Fibroblast of the conjunctiva (primary cell): Measurements from ENCODE around the gene PPDPF.
"Not testable (repeated sequence)": the region's sequence is repeated elsewhere in the genome, so short reads cannot be mapped to it uniquely, and the experiment has no call there.

Experiments used
- DNase-seq: peaks from one replicate; pipeline ENCODE4 v3.0.0-alpha.2; 2010; ENCODE audit warnings: low read depth

The PPDPF gene

DNA sequence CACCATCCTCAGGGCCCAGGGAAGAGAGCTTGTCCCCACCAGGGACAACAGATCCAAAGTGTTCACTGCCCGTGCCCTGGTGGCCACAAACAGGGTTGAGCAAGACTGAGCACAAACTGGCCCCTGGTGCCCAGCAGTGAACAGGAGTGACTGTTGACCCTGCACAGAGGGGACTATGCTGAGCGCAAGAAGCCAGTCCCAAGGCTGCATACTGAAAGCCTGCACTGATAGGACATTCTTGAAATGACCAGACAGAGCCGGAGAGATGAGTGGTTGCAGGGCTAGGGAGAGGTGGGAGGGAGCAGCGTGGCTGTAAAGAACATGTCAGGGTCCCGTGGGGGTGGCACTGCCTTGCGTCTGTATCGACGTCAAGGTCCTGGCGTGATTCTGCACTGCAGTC lies 30.5 kb downstream of the PPDPF start:
- no peak for DNase-seq

DNA sequence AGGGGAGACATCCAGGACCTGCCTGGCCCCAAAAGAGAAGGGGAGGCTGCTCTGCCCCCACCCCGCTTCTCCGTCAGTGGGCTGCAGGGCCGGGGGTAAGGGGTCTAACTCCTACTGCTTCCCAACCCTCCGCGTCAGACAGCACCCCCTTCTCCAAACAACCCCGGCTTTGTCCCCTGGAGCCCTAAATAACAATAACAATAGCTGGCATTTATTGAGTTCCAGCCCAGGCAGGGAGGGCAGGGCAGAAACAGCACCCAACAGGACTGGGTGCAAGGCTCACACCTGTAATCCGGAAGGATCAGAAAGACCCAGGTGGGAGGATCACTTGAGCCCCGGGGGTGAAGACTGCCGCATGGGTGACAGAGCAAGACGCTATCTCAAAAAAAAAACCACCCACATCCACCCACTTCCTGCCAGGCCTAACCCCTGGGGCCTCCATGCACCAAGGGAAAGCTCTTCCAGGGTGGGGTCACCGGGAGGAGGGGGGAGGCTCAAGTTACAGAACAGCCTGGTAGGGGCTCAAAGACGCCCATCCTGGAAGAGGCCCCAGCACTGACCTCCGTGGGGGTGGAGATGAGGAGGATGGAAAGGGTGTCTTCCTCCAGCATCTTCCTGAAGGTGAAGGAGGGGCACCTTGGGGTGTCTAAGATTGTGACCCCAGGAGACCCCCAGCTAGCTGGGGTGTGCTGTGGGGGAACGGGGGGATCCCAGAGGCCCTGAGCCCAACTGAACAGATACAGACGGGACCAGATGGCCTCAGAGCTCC lies 32.1 kb downstream of the PPDPF start:
- DNase-seq = no peak

DNA sequence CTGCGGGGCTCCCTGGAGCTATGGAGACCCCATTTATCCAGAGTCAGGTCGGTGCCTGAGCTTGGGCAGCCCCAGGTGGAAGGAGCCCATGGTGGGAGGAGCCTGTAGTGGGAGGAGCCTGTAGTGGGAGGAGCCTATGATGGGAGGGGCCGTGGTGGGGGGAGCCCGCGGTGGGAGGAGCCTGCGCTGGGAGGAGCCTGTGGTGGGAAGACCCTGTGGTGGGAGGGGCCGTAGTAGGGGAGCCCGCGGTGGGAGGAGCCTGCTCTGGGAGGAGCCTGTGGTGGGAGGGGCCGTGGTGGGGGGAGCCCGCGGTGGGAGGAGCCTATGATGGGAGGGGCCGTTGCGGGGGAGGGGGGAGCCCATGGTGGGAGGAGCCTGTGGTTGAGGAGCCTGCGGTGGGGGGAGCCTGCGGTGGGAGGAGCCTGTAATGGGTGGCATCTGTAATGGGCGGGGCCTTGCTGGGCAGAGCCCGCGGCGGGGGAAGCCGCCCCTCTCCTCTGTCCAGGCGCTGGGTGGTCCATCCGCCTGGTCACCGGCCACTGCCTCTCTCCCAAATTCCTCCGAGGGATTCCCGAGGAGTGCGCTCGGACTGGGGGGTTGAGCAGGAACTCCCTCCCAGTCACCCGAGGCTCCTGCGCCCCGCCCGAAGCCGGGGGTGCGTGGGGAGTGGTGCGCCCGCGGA lies 32.8 kb downstream of the PPDPF start:
- peak; percentile 69 for DNase-seq

DNA sequence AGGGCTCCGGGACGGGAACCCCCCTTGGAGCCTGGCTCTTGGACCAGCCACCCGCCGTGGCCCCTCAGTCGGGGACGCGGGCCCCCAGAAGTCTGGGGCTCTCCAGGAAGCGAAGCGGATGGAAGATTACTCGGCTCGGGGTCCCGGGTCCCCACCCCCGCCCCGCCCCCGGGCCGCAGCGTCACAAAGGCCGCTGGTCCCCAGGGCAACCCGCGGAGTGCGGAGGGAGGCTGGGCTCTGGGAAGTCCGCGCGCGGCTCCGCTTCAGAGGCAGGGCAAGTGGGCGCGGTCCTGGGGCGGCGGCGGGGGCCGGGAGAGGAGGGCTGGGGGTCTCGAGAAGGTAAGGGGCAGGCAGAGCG lies 33.3 kb downstream of the PPDPF start, which contains the start of gene FNDC11:
Gene FNDC11 (plus strand): TSS at position 227 of the 358 bp plus-strand sequence. CDS start 1,505 bp downstream, outside the sequence.
- DNase-seq = no peak

DNA sequence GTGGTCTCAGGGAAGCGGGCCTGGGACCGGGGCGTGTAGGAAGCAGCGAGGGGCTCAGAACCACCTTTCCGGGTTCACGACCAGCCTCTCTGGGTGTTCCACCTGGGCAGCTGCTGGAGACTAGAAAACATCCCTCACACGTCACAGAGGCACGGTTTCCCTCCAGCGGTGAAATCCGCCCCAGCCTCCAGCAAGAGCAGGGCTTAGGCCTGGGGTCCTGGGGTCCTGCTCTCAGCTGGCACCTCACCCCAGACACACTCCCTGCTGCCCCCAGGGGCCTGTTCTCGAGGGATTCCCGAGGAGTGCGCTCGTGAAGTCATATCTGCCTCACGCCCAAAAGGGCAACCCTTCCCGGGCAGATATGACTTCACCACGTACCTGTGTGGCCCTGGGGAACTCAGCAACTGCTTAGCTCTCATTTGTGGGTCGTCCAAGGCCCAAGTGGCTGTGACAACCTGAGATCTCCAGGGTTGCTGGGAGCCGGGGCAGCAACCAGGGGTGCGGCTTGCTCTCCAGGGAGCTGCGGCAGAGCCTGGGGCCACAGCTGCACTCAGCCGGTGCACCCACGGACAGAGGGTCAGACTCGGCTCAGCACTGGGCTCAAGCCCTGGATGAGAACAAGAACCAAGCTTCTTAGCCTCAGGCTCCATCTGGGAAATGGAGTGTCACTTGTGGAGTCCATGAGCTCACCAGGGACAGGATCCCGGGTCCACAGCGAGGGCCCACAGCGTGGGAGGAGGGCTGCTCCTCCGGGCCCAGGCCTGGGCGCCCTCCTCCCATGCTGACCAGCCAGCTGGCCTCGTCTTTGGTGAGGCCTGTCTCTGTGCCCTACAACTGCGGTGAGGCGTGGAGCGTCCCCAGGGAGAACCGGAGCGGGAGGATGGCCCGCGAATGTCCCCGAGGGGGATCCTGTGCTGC lies 34.1 kb downstream of the PPDPF start:
- no peak for DNase-seq

DNA sequence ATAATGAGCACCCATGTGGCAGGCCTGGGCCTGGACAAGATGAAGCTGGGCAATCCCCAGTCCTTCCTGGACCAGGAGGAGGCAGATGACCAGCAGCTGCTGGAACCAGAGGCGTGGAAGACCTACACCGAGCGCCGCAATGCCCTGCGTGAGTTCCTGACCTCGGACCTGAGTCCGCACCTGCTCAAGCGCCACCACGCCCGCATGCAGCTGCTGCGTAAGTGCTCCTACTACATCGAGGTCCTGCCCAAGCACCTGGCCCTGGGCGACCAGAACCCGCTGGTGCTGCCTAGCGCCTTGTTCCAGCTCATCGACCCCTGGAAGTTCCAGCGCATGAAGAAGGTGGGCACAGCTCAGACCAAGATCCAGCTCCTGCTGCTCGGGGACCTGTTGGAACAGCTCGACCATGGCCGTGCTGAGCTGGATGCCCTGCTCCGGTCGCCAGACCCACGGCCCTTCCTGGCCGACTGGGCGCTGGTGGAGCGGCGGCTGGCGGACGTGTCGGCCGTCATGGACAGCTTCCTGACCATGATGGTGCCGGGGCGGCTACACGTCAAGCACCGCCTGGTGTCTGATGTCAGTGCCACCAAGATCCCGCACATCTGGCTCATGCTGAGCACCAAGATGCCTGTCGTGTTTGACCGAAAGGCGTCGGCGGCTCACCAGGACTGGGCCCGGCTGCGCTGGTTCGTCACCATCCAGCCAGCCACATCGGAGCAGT lies 35.3 kb downstream of the PPDPF start:
- DNase-seq = no peak

DNA sequence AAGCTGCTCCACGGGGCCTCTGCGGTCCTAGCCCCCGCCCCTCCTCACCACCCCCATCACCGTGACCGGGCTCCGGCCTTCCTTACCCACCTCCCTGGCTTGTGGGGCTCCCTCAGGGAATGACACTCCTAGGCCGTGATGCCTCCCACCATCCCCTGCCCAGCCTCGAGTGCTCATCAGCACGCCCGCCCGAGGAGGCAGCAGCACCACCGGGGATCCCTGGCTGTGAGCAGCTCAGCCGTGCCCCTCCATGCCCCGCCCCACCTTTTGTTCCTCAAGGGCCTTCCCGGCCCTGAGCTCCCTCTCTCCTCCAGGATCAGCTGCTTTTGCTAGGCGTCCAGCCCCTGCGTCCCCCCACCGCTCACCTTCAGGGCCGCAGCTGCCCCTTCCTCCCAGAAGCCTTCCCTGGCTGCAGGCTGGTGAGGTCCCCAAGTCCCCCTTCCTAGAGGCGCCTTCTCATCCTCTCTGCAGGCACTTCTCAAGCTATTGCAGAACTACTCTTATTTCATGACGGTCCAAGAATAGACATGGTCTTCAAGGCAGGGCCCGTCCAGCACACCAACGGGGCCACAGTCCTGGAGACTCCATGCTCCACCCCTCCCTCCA lies 36.4 kb downstream of the PPDPF start:
- DNase-seq = no peak

DNA sequence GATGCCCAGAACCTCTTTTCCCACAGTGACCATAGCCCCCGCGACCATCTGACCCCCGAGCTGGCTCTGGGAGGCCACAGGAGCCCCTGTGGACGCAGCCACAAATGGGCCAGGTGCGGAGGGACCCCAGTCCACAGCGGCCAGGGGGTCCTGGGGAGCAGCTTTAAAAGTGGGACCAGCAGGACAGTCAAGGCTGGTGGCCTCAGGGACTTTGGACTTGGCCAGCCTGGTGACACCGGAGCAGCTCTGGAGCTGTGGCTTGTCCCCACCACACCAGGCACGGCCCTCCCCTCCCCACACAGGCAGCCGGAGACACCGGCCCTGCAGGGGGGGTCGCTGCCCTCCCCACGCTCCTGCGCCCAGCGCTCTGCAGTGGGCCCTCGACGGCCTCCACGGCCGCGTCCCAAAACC lies 36.9 kb downstream of the PPDPF start:
- no peak for DNase-seq

DNA sequence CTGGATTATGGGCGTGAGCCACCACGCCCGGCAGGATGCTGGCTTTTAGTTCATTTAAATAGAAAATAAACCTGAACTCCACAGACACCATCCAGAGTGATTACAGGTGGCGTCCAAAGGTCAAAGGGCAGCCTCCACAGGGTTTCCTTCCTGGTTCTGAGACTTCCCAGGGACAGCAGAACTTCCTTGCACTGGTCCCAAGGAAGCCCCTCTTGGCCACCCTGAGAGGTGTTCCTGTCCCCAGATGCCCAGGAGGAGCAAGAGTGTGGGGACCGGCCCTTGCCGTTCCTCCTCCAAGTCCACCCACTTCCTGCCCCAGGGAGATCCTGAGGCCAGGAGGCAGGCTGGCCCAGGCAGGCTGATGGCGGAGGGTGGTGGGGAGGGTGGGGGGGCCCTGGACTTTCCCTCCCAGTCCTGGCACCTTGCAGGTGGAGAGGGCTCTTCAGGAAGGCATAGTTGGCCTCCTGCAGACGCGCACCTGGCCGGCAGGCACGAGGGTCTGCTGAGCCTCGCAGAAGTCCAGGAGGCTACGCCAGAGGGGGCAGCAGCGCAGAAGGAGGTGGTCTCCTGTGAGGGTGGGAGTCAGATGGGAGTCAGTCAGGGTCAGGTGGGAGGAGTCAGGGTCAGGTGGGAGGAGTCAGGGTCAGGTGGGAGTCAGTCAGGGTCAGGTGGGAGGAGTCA lies 38.4 kb downstream of the PPDPF start:
- DNase-seq = no peak

DNA sequence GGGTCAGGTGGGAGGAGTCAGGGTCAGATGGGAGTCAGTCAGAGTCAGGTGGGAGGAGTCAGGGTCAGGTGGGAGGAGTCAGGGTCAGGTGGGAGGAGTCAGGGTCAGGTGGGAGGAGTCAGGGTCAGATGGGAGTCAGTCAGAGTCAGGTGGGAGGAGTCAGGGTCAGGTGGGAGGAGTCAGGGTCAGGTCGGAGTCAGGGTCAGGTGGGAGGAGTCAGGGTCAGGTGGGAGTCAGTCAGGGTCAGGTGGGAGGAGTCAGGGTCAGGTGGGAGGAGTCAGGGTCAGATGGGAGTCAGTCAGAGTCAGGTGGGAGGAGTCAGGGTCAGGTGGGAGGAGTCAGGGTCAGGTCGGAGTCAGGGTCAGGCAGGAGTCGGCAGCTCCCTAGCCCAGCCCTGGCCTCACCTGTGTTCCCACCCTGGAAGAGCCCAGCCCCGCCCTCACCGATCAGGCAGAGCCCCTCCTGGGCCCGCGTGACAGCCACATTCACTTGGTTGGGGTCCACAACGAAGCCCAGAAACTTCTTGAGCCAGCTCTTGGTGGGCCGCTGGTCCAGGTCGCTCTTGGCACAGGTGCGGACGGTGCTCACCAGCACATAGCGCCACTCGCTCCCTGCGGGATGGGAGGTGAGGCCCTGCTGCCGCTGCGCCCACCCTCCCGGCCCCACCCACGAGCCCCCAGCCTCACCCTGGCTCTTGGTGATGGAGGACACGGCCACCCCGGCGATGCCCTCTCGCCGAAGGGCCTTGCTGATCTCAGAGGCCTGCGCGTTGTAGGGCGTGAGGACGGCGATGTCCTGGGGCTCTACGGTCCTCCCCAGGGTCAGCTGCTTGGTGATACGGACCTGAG lies 39.1 kb downstream of the PPDPF start:
- not testable (repeated sequence) for DNase-seq

DNA sequence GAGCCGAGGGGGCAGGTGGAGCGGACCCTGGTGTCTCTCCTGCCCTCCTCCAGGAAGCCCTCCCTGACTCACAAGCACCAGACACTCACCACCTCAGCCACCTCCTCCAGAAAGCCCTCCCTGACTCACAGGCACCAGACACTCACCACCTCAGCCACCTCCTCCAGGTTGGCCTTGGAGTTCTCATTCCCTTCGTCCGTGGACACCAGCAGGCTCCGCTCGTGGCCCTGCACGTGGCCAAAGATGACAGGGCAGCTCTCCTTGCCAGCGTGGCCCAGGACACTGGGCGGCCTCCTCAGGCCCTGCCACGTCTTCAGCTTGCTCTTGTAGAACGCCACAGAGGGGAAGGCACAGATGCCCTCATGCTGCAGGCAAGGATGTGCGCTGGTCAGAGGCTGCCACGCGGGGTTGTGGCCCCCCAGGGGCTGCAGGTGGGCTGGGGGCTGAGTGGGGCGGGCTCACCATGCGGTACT lies 39.8 kb downstream of the PPDPF start:
- DNase-seq = no peak

DNA sequence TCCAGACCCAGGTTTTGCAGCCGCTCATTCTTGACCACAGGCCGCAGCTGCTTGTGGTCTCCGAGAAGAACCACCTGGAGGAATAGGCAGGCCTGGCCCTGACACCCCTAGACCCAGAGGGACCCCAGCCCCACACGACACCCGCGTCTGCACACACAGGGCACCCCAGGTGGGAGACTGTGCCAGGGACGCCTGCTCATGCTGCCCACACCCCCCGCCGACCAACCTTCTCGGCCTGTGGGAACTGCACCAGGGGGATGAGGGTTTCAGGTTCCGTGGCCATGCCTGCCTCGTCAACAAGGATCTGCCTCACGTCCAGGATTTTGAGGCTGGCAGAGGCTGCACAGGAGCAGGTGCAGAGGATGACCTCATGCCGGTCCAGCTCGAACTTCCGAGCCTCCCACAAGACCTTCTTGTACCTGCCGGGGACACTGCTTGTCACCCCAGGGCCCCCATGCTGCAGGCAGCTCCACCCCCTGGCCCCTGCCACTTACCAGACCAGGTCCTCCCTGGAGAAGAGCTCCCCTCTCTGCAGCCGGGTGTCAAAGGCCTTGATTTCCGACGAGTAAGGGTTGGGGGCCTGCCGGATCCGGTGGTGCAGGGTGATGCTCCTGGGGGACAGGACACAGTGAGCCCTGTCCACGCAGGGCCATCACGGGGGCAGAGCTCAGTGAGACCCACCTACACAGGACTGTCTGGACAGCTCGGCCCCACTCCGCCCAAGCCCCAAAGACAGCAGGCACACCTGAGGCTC lies 40.5 kb downstream of the PPDPF start:
- no peak for DNase-seq

DNA sequence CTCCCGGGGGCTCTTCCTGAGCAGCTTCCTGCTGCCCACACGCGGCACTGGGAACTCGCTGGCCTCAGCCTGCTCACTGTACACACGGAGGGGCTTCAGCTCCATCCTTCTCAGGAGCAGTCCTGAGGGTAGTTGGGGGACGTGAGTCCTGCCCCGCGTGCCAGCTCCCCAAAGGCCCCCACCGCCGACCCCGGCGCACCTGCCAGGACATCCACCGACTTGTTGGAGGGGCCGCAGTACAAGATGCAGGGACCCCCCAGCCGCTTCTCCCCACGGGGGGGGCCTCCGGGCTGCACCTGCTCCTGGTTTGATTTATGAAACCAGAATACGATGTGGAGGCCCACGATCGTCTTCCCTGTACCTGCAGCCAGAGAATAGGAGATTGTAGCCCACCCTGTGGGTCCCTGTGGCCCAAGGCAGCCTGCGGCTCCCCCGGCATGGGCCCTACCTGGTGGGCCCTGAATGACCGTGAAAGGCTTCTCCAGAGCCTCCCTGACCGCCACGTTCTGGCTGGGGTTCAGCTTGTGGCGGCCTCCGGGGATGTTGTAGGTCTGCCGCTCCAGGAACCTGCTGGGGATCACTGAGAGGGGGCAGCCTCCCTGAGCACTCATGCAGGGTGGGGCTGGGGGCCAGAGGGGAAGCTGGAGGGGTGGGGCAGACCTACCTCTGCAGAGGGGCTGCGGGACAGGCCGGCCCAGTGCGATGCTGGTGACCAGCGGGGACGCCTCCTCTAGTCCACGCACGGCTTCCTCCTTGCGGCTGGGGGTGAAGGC lies 41.2 kb downstream of the PPDPF start:
- no peak for DNase-seq

DNA sequence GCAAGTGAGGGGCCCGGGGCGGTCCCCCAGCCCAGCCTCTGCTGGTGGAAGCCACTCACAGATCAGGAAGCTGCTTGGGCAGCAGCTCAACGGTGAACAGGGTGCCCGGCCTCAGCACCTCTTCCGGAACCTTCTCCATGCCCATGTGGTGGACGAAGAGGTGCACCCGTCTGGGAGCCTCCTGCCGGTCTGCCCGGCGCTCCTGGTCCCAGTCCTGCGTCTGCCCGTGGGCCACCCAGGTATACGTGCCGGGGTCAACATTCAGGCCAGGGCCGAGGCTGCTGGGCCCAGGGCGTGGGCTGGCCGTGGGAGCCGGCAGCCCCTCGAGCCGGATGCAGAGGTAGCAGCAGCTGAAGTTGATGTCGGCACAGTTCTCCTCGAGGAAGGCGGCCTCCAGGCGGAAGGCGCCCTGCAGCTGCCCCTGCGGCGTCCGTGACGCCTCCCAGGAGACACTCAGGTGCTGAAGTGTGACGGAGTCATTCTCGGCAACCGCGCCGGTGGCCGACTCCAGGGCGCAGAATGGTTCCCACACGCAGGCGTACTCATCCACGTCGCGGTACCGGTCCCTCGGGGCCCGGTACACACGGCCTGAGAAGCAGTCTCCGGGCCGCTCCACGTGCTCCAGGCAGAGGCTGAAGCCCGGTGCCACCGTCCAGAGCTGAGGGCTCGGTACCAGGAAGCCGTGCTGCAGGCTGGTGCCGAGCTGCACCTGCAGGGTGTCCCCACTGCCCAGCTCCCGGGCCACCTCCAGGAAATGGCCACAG lies 42.1 kb downstream of the PPDPF start:
- DNase-seq = no peak

DNA sequence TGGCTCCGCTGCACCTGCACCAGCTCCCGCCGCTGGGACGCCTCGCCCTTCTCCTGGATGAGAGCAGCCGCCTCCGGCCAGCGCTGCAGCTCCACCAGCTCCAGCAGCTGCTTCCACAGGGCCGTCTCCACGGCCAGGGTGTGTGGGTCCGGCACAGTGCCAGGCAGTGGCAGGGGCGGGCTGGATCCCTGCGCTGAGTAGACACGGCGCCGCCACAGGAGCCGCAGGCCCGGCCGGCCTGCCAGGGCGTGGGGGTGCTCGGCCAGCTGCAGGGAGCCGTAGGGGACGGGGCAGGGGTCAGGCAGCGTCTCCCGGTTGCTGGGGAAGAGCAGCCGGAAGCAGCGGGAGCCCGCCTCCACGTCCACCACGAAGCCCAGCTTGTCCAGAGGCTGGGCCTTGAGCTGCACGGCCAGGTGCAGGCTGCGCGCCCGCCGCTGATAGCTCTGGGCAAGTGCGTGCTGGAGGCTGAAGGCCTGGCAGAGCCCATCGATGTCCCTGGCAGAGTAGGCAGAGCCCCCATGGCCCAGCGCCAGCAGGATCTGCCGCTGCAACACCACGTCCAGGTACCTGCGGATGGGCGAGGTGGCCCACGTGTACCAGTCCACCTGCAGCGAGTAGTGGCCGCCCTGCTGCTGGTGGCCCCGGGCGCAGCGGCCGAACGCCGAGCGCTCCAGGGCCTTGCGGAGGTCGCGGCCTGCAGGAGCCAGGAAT lies 42.8 kb downstream of the PPDPF start:
- DNase-seq = no peak

DNA sequence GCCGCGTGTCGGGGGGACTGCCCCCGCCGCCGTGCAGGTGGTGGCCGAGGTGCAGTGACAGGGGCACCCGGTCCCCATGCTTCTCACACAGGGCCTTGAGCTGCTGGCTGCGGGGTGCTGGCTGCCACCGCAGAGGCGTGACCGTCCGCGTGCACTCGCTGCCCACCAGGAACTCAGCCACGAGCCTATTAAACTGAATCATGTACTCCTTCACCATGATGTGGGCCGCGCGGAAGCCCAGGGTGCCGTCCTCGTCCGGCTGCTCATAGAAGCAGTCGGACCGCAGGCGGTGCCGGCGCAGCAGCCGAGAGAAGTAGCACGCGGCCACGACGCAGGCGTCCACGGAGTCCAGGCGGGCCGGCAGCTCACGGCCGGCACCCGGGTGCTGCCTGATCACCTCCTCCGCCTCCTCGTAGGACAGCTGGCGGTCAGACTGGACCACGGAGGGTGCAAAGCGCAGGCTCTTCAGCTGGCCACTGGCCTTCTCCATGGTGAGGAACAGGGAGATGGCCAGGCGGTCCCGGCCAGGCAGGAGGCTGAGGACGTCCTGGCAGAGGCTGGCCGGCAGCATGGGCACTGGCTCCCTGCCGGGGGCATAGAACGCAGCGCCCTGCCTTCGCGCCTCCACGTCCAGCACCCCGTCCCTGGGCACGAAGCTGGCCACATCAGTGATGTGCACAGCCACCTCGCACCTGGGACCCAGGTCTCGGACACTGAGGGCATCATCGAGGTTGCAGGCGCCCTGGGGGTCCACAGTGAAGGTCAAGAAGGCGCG lies 43.7 kb downstream of the PPDPF start:
- DNase-seq = no peak
